ENCODE results near the gene CAP1. TPM values are rescaled to one million over a fixed set of nuclear protein-coding genes. Genes with fewer than 3 reads are reported as not detected.

The CAP1 gene
- total and polyA plus RNA-seq, 2 donors (not counting 3 experiments of a cell fraction or from before 2014, with no cell fraction given) = 191 to 427 TPM

DNA sequence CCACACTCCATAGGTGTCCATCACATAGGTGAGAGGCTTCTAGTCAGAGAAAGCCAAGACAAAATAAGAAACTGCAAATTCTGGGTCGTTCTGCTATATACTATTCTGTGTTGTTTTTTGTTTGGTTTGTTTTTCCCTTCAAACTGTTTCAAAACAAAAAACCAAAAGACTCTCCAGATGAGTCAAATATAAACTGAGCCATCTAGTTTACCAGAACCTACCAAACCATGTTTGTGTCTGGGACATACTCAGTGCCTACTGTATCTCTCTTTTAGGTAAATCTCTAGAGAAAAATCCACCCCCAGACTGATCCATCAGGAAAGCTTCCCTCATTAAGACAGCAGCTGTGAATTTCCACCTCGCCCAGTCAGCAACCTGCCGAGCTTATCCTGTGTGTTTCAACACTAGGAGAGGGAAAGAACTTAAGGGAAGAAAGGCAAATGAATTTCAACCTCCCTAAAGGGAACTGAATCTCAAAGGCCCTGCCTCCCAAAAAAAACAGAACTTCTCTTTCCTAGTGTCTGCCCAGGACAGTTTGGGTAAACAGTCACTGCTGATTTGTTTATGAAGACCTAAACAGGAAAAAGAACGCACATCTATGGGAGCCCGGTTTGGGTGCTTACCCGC lies 39.4 kb downstream of the CAP1 start:
- H3K36me3 ChIP-seq (ENCODE audit: control insufficient read depth in 2 of 2, extremely low read depth in 1 of 2, insufficient read depth in 2 of 2, low read length in 2 of 2) = peaks cover 5 to 7% of the 10 kb centered on the region in 2 experiments
- BruUV-seq (replicated peaks) = no TSS peak
- H3K4me2 ChIP-seq (ENCODE audit: insufficient read depth, low read length) = no peak overlapping the region
- no peaks in the 10 kb centered on the region for H3K4me1 ChIP-seq (ENCODE audit: control insufficient read depth, extremely low read depth, insufficient read depth, low read length)
- CTCF ChIA-PET = interaction anchor here (11.6 kb wide), 1 partner anchor 257 kb away, joined by 148 read pairs; no protein-coding TSS in a partner anchor
- H3K9me1 ChIP-seq (replicated peaks; ENCODE audit: control insufficient read depth, extremely low read depth, insufficient read depth, low read length) = no peaks in the 10 kb centered on the region
- H2AFZ ChIP-seq (ENCODE audit: low read depth, low read length) = no peak overlapping the region
- H3K9me3 ChIP-seq (replicated peaks; ENCODE audit: control insufficient read depth, insufficient read depth, low read length) = no peaks in the 10 kb centered on the region
- DNase-seq (ENCODE audit: low read depth, low spot score) (no peak), FAIRE-seq (no peak)
- H4K20me1 ChIP-seq (replicated peaks; ENCODE audit: control insufficient read depth, extremely low read depth, insufficient read depth, low read length) = no peaks in the 10 kb centered on the region
- POLR2A ChIA-PET = no interaction called here
- dilution Hi-C loops (cut with MboI; ENCODE audit: extremely low pct_ligation_motif_present, low sequenced_read_pairs) (no loop called here), intact Hi-C loops (cut with micrococcal nuclease) (no loop called here)
- no peak overlapping the region for H3K4me3 ChIP-seq (replicated peaks in 1 of 3; ENCODE audit: insufficient read depth in 1 of 3, low read depth in 1 of 3, low read length in 3 of 3)
- H3K27ac ChIP-seq (ENCODE audit: insufficient read depth, low read depth, low read length) = no peak overlapping the region
- H3K27me3 ChIP-seq (ENCODE audit: control insufficient read depth in 2 of 2, insufficient read depth in 2 of 2, low read length in 2 of 2) = no peaks in the 10 kb centered on the region
- TF ChIP-seq EZH2 (IDR thresholded peaks at IDR 0.05; ENCODE audit: borderline replicate concordance, low read depth, low read length, severe bottlenecking) (no peak), POLR2A (IDR thresholded peaks at IDR 0.05; ENCODE audit: low read depth, low read length) (no peak), GATA2 (IDR thresholded peaks at IDR 0.05; ENCODE audit: insufficient read depth, insufficient read length, low read depth, low read length) (no peak)
- TF ChIP-seq, protein P1, sequence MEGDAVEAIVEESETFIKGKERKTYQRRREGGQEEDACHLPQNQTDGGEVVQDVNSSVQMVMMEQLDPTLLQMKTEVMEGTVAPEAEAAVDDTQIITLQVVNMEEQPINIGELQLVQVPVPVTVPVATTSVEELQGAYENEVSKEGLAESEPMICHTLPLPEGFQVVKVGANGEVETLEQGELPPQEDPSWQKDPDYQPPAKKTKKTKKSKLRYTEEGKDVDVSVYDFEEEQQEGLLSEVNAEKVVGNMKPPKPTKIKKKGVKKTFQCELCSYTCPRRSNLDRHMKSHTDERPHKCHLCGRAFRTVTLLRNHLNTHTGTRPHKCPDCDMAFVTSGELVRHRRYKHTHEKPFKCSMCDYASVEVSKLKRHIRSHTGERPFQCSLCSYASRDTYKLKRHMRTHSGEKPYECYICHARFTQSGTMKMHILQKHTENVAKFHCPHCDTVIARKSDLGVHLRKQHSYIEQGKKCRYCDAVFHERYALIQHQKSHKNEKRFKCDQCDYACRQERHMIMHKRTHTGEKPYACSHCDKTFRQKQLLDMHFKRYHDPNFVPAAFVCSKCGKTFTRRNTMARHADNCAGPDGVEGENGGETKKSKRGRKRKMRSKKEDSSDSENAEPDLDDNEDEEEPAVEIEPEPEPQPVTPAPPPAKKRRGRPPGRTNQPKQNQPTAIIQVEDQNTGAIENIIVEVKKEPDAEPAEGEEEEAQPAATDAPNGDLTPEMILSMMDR (IDR thresholded peaks at IDR 0.05; ENCODE audit: extremely low read depth in 1 of 2, insufficient read depth in 1 of 2, low read depth in 1 of 2, low read length in 2 of 2) = no peak
- no peaks in the 10 kb centered on the region for H3K79me2 ChIP-seq (ENCODE audit: control insufficient read depth, insufficient read depth, low read length)
- no peak overlapping the region for H3K9ac ChIP-seq (replicated peaks; ENCODE audit: extremely low read depth, insufficient read depth, low read length)

GRCh38 chr1:40081871-40082270 lies 41.3 kb downstream of the CAP1 start:
- dilution Hi-C loops (cut with MboI; ENCODE audit: extremely low pct_ligation_motif_present, low sequenced_read_pairs) = no loop called here
- no peak for TF ChIP-seq GATA2 (IDR thresholded peaks at IDR 0.05; ENCODE audit: insufficient read depth, insufficient read length, low read depth, low read length)
- no peak for TF ChIP-seq MYC (IDR thresholded peaks at IDR 0.05; ENCODE audit: low read depth, low read length)
- TF ChIP-seq, protein P1 (IDR thresholded peaks at IDR 0.05; ENCODE audit: extremely low read depth in 1 of 2, insufficient read depth in 1 of 2, low read depth in 1 of 2, low read length in 2 of 2) = no peak
- no peak for TF ChIP-seq EZH2 (IDR thresholded peaks at IDR 0.05; ENCODE audit: borderline replicate concordance, low read depth, low read length, severe bottlenecking)
- no peak for TF ChIP-seq POLR2A (IDR thresholded peaks at IDR 0.05; ENCODE audit: low read depth, low read length)
- no peak for TF ChIP-seq MAX (IDR thresholded peaks at IDR 0.05; ENCODE audit: insufficient read depth, insufficient read length)
- TF ChIP-seq JUN (IDR thresholded peaks at IDR 0.05; ENCODE audit: borderline replicate concordance, insufficient read depth, insufficient read length, low read depth) = no peak
- TF ChIP-seq POLR2AphosphoS5 (IDR thresholded peaks at IDR 0.05; ENCODE audit: insufficient read depth, low read depth, low read length) = no peak
- TF ChIP-seq FOS (IDR thresholded peaks at IDR 0.05; ENCODE audit: borderline replicate concordance, insufficient read depth, low read length) = no peak
- H3K36me3 ChIP-seq (ENCODE audit: control insufficient read depth in 2 of 2, extremely low read depth in 1 of 2, insufficient read depth in 2 of 2, low read length in 2 of 2) = peaks cover 2 to 7% of the 10 kb centered on the region in 2 experiments
- H2AFZ ChIP-seq (ENCODE audit: low read depth, low read length) = no peak overlapping the region
- no peak overlapping the region for H3K4me2 ChIP-seq (ENCODE audit: insufficient read depth, low read length)
- H4K20me1 ChIP-seq (replicated peaks; ENCODE audit: control insufficient read depth, extremely low read depth, insufficient read depth, low read length) = no peaks in the 10 kb centered on the region
- H3K27me3 ChIP-seq (ENCODE audit: control insufficient read depth in 2 of 2, insufficient read depth in 2 of 2, low read length in 2 of 2) = no peaks in the 10 kb centered on the region
- BruUV-seq (replicated peaks) = no TSS peak
- no peak for DNase-seq (ENCODE audit: low read depth, low spot score)
- H3K9me1 ChIP-seq (replicated peaks; ENCODE audit: control insufficient read depth, extremely low read depth, insufficient read depth, low read length) = no peaks in the 10 kb centered on the region
- no peak overlapping the region for H3K27ac ChIP-seq (ENCODE audit: insufficient read depth, low read depth, low read length)
- no peaks in the 10 kb centered on the region for H3K9me3 ChIP-seq (replicated peaks; ENCODE audit: control insufficient read depth, insufficient read depth, low read length)
- H3K79me2 ChIP-seq (ENCODE audit: control insufficient read depth, insufficient read depth, low read length) = no peaks in the 10 kb centered on the region
- intact Hi-C loops (cut with micrococcal nuclease) = no loop called here
- ChIA-PET CTCF (interaction anchor here (0.6 to 11.6 kb wide), 6 partner anchors 9 to 323 kb away, joined by 3 to 148 read pairs (median 7); no protein-coding TSS in a partner anchor), POLR2A (no interaction called here)
- FAIRE-seq = no peak
- no peak overlapping the region for H3K9ac ChIP-seq (replicated peaks; ENCODE audit: extremely low read depth, insufficient read depth, low read length)
- H3K4me3 ChIP-seq (replicated peaks in 1 of 3; ENCODE audit: insufficient read depth in 1 of 3, low read depth in 1 of 3, low read length in 3 of 3) = no peak overlapping the region
- H3K4me1 ChIP-seq (ENCODE audit: control insufficient read depth, extremely low read depth, insufficient read depth, low read length) = no peaks in the 10 kb centered on the region
